ENCODE measurements around the gene SMC1A.

SMC1A gene

DNA sequence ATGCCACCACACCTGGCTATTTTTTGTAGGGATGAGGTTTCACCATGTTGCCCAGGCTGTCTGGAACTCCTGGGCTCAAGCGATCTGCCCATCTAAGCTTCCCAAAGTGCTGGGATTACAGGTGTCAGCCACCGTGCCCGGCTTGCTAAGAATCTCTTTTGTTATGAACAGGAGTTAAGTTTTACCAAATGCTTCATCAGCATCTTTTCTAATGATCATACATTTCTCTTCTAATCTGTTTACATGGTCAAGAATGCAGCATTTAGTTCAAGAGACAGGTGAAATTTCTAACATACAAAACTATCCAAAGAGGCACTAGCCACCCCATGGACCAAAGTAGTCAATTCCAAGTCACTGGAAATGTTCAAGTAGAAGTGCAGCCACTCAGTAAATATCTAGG is 88.6 kb downstream of the SMC1A start:
- DNase-seq: no peak

DNA sequence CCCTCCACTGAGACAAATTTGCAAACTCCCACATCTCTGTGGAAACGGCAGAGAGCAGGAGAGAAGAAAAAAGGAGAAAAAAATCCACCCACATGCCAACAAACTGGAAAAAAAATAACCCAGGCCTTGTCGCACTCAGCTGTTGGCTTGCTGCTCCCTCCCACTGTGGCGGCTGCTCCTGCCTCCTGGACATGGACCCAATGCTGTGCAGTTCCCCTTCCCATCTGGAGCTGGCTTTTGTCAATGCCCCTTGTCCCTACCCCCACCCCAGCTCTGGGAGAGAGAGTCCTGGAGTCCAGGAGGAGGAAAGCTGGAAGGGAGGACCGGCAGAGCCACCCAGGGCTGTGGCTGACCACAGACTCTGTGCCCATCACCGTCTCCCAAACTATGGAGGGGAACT is 90.2 kb downstream of the SMC1A start:
- no peak for DNase-seq

- DNase-seq: no peak
Measured at GRCh38 chrX:53330331-53330730, 92.1 kb downstream of the SMC1A start.

GRCh38 chrX:53324803-53325202 is 97.7 kb downstream of the SMC1A start:
- no peak for DNase-seq

Measured in central memory CD4-positive, alpha-beta T cell (primary cell).